ENCODE data around the gene LRRC46. TPM values are rescaled to one million over a fixed set of nuclear protein-coding genes. Genes with fewer than 3 reads are reported as not detected.

Gene LRRC46
- total RNA-seq, 1 experiment from 2014 or later = 0.39 TPM

DNA sequence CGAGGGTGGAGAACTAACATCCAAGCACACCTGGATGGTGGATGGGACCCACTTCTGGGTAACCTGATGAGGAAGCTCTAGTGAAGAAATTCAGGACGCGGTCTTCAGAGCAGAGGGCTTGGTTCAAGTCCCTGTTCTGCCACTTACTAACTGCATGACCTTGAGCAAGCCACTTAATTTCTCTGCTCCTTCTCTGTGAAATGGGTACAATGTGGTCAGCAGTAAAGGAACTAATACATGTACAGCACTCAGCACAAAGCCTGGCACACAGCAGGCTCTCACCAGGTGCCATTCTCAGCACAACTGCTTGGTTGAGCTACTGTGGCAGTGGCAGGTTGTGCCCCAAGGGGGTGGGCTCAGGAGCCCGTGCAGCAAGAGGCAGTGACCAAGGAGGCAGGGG, 8.0 kb upstream of the LRRC46 start:
- Mint-ChIP-seq H3K27ac (no peak overlapping the region), H3K27me3 (ENCODE audit: low read depth) (no peaks in the 10 kb centered on the region), H3K4me3 (no peak overlapping the region), H3K4me1 (peaks cover 20% of the 10 kb centered on the region), H3K36me3 (peaks cover 36% of the 10 kb centered on the region), H3K9me3 (no peaks in the 10 kb centered on the region)
- TF ChIP-seq ZNF263 (CRISPR knock-in tag; IDR thresholded peaks at IDR 0.05; ENCODE audit: low read depth) (no peak), NR1H2 (CRISPR knock-in tag; IDR thresholded peaks at IDR 0.05) (no peak), TEAD4 (CRISPR knock-in tag; IDR thresholded peaks at IDR 0.05) (no peak), FOXJ3 (CRISPR knock-in tag; IDR thresholded peaks at IDR 0.05; ENCODE audit: borderline replicate concordance) (no peak), IRF2 (CRISPR knock-in tag; IDR thresholded peaks at IDR 0.05; ENCODE audit: borderline replicate concordance, low read depth) (no peak), ATF1 (CRISPR knock-in tag; IDR thresholded peaks at IDR 0.05) (no peak), MXD4 (CRISPR knock-in tag; IDR thresholded peaks at IDR 0.05; ENCODE audit: borderline replicate concordance) (no peak)
- TF ChIP-seq, protein P1, sequence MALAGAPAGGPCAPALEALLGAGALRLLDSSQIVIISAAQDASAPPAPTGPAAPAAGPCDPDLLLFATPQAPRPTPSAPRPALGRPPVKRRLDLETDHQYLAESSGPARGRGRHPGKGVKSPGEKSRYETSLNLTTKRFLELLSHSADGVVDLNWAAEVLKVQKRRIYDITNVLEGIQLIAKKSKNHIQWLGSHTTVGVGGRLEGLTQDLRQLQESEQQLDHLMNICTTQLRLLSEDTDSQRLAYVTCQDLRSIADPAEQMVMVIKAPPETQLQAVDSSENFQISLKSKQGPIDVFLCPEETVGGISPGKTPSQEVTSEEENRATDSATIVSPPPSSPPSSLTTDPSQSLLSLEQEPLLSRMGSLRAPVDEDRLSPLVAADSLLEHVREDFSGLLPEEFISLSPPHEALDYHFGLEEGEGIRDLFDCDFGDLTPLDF (CRISPR knock-in tag; IDR thresholded peaks at IDR 0.05) = no peak
- TF ChIP-seq, protein P2, sequence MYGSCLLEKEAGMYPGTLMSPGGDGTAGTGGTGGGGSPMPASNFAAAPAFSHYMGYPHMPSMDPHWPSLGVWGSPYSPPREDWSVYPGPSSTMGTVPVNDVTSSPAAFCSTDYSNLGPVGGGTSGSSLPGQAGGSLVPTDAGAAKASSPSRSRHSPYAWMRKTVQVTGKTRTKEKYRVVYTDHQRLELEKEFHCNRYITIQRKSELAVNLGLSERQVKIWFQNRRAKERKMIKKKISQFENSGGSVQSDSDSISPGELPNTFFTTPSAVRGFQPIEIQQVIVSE (CRISPR knock-in tag; IDR thresholded peaks at IDR 0.05; ENCODE audit: borderline replicate concordance) = no peak
- TF ChIP-seq, protein P3, sequence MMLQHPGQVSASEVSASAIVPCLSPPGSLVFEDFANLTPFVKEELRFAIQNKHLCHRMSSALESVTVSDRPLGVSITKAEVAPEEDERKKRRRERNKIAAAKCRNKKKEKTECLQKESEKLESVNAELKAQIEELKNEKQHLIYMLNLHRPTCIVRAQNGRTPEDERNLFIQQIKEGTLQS (CRISPR knock-in tag; conservative IDR thresholded peaks at IDR 0.05) = no peak
- TF ChIP-seq, protein P4, sequence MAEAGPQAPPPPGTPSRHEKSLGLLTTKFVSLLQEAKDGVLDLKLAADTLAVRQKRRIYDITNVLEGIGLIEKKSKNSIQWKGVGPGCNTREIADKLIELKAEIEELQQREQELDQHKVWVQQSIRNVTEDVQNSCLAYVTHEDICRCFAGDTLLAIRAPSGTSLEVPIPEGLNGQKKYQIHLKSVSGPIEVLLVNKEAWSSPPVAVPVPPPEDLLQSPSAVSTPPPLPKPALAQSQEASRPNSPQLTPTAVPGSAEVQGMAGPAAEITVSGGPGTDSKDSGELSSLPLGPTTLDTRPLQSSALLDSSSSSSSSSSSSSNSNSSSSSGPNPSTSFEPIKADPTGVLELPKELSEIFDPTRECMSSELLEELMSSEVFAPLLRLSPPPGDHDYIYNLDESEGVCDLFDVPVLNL (CRISPR knock-in tag; IDR thresholded peaks at IDR 0.05; ENCODE audit: borderline replicate concordance, low read depth) = no peak
- TF ChIP-seq, protein P5, sequence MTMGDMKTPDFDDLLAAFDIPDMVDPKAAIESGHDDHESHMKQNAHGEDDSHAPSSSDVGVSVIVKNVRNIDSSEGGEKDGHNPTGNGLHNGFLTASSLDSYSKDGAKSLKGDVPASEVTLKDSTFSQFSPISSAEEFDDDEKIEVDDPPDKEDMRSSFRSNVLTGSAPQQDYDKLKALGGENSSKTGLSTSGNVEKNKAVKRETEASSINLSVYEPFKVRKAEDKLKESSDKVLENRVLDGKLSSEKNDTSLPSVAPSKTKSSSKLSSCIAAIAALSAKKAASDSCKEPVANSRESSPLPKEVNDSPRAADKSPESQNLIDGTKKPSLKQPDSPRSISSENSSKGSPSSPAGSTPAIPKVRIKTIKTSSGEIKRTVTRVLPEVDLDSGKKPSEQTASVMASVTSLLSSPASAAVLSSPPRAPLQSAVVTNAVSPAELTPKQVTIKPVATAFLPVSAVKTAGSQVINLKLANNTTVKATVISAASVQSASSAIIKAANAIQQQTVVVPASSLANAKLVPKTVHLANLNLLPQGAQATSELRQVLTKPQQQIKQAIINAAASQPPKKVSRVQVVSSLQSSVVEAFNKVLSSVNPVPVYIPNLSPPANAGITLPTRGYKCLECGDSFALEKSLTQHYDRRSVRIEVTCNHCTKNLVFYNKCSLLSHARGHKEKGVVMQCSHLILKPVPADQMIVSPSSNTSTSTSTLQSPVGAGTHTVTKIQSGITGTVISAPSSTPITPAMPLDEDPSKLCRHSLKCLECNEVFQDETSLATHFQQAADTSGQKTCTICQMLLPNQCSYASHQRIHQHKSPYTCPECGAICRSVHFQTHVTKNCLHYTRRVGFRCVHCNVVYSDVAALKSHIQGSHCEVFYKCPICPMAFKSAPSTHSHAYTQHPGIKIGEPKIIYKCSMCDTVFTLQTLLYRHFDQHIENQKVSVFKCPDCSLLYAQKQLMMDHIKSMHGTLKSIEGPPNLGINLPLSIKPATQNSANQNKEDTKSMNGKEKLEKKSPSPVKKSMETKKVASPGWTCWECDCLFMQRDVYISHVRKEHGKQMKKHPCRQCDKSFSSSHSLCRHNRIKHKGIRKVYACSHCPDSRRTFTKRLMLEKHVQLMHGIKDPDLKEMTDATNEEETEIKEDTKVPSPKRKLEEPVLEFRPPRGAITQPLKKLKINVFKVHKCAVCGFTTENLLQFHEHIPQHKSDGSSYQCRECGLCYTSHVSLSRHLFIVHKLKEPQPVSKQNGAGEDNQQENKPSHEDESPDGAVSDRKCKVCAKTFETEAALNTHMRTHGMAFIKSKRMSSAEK (CRISPR knock-in tag; IDR thresholded peaks at IDR 0.05; ENCODE audit: borderline replicate concordance) = no peak
- TF ChIP-seq, protein P6, sequence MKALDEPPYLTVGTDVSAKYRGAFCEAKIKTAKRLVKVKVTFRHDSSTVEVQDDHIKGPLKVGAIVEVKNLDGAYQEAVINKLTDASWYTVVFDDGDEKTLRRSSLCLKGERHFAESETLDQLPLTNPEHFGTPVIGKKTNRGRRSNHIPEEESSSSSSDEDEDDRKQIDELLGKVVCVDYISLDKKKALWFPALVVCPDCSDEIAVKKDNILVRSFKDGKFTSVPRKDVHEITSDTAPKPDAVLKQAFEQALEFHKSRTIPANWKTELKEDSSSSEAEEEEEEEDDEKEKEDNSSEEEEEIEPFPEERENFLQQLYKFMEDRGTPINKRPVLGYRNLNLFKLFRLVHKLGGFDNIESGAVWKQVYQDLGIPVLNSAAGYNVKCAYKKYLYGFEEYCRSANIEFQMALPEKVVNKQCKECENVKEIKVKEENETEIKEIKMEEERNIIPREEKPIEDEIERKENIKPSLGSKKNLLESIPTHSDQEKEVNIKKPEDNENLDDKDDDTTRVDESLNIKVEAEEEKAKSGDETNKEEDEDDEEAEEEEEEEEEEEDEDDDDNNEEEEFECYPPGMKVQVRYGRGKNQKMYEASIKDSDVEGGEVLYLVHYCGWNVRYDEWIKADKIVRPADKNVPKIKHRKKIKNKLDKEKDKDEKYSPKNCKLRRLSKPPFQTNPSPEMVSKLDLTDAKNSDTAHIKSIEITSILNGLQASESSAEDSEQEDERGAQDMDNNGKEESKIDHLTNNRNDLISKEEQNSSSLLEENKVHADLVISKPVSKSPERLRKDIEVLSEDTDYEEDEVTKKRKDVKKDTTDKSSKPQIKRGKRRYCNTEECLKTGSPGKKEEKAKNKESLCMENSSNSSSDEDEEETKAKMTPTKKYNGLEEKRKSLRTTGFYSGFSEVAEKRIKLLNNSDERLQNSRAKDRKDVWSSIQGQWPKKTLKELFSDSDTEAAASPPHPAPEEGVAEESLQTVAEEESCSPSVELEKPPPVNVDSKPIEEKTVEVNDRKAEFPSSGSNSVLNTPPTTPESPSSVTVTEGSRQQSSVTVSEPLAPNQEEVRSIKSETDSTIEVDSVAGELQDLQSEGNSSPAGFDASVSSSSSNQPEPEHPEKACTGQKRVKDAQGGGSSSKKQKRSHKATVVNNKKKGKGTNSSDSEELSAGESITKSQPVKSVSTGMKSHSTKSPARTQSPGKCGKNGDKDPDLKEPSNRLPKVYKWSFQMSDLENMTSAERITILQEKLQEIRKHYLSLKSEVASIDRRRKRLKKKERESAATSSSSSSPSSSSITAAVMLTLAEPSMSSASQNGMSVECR (CRISPR knock-in tag; IDR thresholded peaks at IDR 0.05; ENCODE audit: borderline replicate concordance) = no peak
- TF ChIP-seq, protein P7, sequence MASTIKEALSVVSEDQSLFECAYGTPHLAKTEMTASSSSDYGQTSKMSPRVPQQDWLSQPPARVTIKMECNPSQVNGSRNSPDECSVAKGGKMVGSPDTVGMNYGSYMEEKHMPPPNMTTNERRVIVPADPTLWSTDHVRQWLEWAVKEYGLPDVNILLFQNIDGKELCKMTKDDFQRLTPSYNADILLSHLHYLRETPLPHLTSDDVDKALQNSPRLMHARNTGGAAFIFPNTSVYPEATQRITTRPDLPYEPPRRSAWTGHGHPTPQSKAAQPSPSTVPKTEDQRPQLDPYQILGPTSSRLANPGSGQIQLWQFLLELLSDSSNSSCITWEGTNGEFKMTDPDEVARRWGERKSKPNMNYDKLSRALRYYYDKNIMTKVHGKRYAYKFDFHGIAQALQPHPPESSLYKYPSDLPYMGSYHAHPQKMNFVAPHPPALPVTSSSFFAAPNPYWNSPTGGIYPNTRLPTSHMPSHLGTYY (CRISPR knock-in tag; IDR thresholded peaks at IDR 0.05) = no peak
- TF ChIP-seq, protein P8, sequence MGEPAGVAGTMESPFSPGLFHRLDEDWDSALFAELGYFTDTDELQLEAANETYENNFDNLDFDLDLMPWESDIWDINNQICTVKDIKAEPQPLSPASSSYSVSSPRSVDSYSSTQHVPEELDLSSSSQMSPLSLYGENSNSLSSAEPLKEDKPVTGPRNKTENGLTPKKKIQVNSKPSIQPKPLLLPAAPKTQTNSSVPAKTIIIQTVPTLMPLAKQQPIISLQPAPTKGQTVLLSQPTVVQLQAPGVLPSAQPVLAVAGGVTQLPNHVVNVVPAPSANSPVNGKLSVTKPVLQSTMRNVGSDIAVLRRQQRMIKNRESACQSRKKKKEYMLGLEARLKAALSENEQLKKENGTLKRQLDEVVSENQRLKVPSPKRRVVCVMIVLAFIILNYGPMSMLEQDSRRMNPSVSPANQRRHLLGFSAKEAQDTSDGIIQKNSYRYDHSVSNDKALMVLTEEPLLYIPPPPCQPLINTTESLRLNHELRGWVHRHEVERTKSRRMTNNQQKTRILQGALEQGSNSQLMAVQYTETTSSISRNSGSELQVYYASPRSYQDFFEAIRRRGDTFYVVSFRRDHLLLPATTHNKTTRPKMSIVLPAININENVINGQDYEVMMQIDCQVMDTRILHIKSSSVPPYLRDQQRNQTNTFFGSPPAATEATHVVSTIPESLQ (CRISPR knock-in tag; IDR thresholded peaks at IDR 0.05) = no peak
- ChIA-PET POLR2A (no interaction called here), CTCF (interaction anchor here (1.6 to 2.6 kb wide), 3 partner anchors 19 to 24 kb away, joined by 3 to 36 read pairs (median 19); partner anchors contain the start of gene SCRN2)
- ATAC-seq (no peak), DNase-seq (ENCODE audit: low spot score) (no peak)
